Fibroblast of skin of scalp (primary cell): ENCODE measurements around the gene OR6M1. TPM values are rescaled to one million over a fixed set of nuclear protein-coding genes. Genes with fewer than 3 reads are reported as not detected.

Source experiments
- DNase-seq: peaks from one replicate; pipeline ENCODE4 v3.0.0-alpha.2; 2013
- polyA plus RNA-seq, 2 experiments: library from polyadenylated mRNA; unstranded; fragments of 120-200 nt; gene quantifications; one replicate each; pipeline ENCODE4 v1.2.1, GENCODE V29; 2013; ENCODE audit not compliant: insufficient read length in 2 of 2

The OR6M1 gene, protein sequence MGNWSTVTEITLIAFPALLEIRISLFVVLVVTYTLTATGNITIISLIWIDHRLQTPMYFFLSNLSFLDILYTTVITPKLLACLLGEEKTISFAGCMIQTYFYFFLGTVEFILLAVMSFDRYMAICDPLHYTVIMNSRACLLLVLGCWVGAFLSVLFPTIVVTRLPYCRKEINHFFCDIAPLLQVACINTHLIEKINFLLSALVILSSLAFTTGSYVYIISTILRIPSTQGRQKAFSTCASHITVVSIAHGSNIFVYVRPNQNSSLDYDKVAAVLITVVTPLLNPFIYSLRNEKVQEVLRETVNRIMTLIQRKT
- polyA plus RNA-seq (2013, experiment 1 of 2; ENCODE audit: insufficient read length): not detected
- not detected for polyA plus RNA-seq (2013, experiment 2 of 2; ENCODE audit: insufficient read length)

DNA sequence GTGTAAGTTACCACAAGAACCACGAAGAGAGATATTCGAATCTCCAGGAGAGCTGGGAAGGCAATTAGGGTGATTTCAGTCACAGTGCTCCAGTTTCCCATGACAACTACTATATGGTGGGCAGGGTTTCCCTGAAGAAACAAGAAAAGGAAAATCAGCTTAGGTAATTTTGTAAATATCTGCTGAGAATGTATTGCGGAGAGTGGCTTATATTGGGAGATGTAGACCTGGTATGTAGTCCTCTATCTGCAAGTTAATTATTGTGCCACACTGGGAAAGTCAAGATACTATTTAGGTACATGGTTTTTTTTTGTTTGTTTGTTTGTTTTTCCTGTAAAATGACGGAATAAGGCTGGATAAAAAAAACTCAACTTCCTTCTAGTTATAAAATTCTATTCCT lies at the start of gene OR6M1:
OR6M1 (minus strand) TSS at position 101 of the 400 bp plus-strand sequence; CDS start at position 101, 0 bp downstream.
- no peak for DNase-seq

DNA sequence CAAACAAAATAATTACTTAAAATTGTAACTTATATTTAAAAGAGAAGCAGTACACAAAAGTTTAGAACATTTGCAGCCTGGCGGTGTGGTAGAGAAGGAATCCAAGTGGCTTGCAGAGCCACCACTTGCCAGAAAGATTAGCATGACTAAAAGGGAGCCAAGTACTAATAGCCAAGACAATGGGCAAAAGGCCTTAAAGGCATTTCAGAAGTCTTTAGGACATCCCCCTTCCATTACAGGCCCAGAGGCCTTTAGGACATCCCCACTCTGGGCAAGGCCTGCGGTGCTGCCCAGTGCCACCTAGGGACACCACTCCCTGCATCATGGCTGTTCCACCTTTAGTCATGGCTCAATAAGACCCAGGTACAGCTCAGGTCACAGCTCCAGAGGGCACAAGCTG lies 46.9 kb upstream of the OR6M1 start:
- no peak for DNase-seq

DNA sequence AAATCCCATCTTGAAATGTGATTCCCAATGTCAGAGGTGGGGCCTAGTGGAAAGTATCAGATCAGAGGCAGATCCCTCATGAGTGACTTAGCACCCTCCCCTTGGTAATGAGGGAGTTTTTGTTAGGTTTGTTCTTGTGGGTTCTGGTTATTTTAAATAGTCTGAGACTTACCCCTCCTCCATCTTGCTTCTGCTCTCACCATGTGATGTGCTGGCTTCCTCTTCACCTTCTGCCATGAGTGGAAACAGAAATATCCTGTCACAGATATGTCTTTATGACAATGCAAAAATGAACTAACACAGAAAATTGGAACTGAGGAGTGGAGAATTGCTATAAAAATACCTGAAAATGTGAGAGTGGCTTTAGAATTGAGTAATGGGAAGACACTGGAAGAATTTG lies 46.2 kb upstream of the OR6M1 start:
- DNase-seq: no peak

DNA sequence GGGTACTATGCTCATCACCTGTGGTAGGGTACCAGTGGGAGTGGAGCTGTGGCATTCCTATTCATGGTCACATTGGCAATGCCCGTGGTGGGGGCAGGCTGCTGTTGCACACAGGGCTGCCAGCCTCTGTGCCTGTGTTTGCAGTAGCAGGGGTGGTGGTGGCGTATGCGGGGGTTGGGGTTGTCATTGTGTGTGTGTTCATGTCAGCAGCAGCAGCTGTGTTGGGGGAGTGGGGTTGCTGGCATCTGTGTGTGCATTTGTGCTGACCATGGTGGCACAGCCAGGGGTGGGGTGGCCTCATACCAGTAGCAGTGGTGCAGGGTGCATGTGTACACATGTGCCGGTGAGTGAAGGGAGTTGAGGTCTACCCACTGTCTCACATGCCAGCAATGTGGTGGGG lies 45.0 kb upstream of the OR6M1 start:
- DNase-seq: no peak

DNA sequence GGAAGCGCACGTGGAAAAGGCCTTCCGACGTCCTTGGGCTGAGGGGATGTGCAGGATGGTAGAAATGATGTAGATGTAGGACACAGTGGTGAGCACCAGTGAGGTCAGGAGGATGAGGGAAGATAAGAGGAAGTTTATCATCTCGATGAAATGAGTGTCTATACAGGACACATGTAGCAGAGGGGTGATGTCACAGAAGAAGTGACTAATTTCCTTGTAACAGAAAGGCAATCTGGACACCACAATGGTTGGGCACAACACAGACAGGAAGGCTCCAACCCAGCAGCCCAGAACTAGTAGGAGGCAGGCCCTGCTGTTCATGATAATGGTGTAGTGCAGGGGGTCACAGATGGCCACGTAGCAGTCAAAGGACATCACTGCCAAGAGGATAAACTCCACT lies 35.0 kb upstream of the OR6M1 start:
- no peak for DNase-seq

DNA sequence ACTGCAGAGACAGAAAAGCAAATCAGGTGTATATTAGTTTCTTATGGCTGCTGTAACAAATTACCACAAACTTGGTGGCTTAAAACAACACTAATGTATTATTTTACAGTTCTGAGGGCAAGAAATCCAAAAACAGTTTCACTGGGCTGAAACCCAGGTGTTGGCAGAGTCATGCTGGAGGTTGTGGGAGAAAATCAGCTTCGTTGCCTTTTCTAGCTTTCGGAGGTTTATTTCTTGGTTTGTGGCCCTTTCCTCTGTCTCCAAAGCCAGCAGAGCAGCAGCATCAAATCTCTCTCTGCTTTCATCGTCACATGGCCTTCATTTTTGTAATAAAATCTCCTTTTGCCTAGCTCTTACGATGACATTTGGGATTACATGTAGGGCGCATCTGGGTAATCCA lies 33.0 kb upstream of the OR6M1 start:
- DNase-seq: no peak

DNA sequence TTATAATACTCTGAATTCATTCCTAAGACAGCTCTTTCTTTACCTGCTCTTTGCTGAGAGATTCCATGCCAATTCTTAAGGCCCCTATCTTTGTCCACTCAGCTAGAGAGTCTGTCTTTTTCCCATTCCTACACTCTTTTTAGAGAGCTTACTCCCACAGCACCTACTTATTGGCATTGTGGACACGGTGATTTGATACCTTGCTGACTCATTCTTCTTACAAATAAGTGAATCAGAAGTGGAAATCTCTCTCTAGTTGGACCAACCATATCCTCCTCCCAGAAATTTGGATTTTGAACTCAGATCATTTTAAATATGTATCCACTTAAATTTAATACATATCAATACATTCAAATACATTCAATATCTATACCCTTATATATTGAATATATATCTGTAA lies 32.5 kb upstream of the OR6M1 start:
- DNase-seq: no peak

DNA sequence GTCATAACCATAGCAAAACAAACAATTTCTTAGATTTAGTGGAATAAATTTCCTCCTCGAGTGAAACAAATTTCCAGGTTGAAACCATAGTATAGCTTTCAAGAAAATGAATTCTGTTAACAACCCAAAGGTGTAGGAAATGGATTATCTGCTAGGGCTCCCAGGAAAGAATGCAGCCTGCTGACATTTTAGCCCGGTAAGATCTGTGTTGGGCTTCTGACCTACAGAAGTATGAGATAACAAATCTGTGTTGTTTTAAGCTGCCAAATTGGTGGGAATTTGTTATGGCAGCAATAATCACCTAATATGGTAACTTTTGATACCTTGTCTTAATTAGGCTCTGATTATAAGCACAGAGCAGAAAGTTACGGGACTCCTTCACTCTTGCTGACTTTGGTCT lies 32.0 kb upstream of the OR6M1 start:
- no peak for DNase-seq

DNA sequence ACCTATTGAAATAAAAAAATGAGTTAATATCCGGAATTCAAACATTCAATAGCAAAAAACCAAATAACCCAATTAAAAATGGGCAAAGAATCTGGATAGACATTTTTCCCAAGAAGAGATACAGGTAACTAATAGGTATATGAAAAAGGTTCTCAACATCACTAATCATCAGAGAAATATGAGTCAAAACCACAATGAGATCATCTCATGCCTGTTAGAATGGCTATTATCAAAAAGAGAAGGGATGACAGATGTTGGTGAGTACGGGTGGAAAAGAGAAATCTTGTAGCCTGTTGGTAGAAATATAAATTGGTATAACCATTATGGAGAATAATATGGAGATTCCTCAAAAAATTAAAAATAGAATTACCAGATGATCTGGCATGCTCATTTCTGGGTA lies 26.9 kb upstream of the OR6M1 start:
- no peak for DNase-seq

DNA sequence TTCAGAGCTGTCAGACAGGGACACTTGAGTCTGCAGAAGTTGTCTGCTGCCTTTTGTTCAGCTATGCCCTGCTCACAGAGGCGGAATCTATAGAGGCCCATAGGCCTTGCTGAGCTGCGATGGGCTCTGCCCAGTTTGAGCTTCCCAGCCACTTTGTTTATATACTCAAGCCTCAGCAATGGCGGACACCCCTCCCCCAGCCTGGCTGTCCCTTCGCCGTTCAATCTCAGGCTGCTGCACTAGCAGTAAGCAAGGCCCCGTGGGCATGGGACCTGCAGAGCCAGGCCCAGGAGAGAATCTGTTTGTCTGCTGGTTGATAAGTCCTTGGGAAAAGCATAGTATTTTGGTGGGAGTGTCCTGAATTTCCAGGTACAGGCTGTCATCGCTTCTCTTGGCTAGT lies 23.6 kb upstream of the OR6M1 start:
- DNase-seq: no peak

DNA sequence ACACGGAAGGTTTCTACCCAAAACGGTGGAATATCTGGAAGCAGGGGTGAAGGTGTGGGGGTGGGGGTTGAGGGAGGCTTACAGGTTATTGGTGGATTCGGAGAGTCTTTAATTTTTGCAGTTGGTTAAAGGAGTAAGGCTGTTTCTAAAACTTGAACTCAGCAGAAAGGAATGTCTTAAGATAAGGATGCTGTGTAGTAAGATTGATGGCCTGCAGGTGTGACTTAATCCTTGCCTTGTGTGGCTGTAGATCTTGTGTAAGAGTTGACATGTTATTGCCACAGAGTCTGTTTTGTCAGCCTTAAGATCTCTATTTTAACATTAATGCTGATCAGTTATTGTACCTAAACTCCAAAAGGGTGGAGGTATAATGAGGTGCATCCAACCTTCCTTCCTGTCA lies 16.4 kb upstream of the OR6M1 start:
- DNase-seq: no peak

DNA sequence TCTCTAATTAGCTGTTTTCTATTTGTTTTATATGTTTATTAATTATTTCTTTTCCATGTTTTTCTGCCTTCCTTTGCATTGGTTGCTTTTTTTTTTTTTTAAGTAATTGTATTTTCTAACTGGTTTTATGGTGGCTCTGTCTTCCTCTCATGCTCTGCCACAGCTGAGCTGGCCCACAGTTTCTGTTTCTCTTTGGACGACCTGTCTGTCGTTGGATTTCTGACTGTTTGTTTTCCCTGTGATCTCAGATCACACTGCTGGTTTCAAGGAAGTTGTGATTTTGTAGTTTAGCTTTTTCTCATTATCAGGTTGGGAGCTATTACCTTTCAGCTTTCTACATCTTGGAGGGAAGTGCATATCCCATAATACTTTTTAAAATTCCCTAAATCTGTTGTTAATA lies 15.9 kb upstream of the OR6M1 start:
- DNase-seq: no peak

DNA sequence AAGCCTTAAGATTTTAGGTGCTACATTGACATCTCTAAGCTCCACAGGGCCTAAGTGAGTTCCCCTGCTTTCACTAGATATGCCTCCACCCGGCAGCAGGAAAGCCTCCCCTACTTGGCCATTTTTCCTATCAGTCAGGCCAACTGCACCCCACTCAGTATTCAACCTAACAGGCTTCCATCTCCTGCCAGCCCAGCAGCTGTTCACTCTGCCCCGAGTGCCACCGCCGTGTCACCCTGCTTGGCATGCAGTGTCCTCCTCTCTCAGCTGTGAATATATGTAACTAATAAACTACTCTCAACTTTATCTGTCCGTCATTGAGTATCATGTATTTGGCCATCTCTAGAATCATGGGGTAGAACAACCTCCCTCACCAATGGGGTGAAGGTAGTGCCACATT lies 9.0 kb upstream of the OR6M1 start:
- DNase-seq: no peak

DNA sequence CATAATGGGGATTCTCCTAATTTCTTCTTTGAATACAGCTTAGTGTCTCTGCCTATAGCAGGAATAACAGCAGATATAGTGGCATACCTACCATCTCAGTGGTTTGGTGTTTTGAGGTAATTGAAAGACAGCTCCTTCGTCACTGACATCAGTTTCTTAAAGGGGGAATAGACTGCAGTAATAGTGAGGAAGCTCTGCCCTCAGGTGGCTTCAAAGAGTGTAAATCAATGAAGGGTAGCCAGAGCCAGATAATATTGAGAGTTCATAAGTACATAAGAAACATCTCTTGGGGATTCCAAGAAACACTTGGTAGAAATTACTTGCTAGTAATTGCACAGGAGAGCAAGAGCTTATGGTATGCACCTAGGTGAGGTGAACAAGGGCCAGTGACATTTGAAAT lies 4.4 kb downstream of the OR6M1 start:
- no peak for DNase-seq

DNA sequence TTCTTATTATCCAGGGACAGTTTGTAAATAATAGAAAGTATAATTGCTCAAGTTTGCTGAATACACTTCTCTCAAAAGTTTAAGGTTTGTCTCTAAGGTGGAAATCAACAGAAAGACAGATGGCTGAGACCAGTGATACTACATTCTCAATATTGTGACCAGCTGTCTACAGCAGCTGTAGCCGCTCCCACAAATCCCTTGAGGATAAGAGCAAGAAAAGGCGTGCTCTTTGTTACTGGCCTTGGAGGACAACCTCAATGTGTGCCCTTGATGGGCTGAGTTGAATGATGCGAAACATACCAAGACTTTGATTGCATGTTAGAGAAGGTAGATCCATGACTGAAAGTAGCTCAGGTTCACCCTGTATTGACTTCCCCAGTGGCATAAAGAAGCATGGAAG lies 6.1 kb downstream of the OR6M1 start:
- no peak for DNase-seq

DNA sequence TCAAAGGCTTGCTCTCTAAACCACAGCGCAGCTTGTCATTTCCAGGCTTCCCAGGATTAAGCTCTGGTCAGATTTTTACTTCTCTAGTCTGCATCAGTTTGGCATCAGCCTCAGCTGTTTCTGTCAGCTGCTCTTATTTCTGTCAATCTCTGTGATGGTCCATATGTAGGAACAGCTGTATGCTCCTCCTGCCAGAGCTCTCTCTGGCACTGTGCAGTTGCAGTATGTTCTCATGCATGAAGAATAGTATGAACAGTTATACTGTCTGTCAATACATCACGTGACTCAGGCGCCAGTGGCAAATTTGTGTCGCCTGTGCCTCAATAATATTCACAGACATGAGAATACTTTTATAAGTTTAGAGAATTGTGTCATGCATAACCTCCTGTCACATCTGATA lies 6.7 kb downstream of the OR6M1 start:
- no peak for DNase-seq

DNA sequence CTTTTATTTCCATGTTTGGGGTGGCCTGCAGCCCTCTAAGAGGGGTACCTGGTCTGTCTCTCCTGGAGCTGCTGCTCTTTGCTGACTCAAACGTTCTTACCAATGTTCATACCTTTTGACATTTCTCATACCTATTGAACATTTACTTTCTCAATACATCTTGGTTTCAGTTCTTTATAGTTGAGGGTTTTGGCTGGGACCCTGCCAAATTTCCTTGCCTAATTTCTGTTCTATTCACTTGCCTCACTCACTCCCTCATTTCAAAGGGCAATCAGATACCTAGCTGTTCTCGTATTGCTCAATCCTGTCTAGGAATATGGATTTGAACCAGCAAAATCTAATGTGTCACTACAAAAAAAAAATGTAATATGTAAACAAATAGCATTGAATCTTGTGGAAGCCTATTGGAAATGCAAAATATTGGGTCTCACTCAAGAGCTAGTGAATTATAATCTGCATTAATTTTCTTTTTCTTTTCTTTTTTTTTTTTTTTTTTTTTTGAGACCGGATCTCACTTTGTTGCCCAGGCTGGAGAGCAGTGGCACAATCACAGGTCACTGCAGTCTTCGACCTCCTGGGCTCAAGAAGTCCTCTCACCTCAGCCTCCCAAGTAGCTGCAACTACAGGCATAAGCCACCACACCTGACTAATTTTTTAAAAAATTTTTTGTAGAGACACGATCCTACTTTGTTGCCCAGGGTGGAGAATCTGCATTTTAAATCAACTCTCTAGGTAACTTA lies 7.5 kb downstream of the OR6M1 start:
- no peak for DNase-seq

DNA sequence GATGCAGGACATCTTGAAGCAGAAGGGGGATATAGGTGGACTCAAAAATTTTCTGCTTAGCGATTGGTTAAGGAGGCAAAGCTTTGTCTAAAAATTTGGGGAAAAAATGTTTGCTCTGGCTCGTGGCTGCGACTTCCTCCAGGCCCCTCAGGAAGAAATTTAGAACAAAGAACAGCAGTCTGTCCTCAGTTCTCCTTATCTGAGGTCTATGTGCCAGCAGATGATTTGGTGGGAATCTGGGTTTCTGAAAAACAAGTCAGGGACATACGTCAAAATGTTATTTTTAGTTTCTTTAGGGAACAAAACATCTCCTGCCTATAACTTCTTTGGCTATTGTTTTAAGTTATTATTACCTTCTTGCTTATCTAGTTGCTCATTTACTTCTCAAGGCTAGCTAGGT lies 8.1 kb downstream of the OR6M1 start:
- DNase-seq: no peak

DNA sequence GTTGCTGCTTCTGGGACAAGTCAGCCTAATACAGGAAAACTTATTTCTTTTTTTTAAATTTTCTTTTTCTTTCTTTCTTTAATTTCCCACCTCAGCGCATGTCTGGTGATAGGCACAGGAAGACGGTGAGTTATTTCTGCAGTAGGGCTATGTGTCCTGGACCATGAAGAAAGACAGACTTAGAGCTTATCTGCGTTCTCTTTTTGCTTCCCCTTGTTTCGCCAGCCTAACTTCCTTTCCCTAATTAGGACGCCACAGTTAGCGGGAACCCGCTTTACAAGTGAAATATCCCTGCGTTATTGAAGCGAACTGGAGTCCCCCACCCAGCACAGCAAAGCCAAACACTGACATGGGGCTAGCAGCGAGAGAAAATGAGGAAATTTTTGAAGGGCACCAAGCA lies 8.6 kb downstream of the OR6M1 start:
- DNase-seq: no peak

DNA sequence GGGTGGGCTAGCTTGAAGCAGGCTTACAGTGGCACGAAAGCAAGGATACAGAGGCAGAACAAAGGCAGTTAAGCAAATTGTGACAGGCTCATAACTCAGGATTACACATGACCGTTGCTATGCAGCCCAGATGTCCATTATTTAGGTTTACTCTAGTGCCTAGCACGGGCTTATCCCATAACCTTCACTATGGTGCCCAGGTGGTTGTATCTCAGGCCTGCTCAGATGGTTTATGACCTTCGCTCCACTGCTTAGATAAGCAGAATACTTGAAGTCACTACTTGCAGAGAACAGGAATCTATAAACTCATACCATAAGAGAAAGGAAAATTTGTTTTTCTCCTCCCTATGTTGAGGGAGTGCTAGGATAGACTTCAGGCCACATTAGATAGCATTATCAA lies 9.0 kb downstream of the OR6M1 start:
- no peak for DNase-seq

DNA sequence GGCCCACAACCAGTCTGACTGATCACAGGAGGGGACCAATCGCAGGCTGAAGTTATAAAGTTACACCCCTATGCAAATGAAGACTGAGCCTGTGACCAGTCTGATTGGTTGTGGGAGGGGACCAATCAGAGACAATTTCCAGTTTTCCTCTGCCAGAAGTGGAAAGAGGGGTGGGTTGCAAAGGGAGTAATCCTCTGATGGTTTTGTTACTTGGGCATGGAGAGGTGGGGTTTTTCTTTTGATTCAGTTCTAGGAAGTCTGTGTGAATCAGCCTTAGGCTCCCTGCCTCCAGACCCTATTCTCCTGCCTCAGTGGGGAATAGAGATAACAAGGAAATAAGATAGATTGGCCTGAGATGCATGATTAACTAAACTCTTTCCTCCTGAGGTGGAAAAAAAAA lies 9.9 kb downstream of the OR6M1 start:
- no peak for DNase-seq

DNA sequence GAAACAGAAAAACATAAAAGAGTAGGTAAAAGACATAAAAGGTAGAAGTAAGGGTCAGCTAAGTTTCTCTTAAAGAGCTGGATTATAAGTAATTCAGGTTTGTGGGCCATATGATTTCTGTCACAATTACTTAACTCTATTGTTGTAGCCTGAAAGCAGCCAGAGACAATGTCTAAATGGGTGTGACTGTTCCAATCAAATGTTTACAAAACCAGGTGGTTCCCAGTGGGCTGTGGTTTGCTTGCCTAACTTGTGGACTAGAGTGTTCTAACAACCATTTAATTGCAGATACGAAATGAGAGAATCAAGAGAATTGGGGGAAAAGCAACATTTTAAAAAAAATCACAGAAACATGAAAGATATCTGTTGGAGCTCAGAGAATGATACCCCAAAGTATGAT lies 22.6 kb downstream of the OR6M1 start:
- DNase-seq: no peak

DNA sequence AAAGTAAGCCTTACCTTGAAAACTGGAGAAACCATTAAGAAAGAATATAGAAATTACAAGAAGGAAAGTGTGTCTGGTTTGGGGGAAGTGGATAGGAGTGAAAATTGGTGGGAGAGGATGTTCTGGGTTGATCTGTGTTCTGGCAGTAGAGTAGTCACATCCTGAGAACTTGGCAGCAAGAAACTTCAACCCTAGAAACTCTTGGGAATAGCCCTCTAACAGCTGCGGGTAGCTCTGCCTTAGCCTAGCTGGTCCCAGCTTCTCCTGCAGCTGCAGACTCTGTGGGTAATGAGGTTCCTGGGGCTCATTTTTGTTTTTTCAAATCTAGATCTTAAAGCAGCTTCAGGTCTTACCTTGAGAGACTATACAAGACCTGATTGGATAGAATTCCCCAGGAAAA lies 27.6 kb downstream of the OR6M1 start:
- no peak for DNase-seq
